Endothelial cell of coronary artery (primary cell): ENCODE data around the gene ARHGAP31. TPM values are rescaled to one million over a fixed set of nuclear protein-coding genes. Genes with fewer than 3 reads are reported as not detected.

Experiments
- total RNA-seq: library from RNA; depleted of rRNA; stranded (reverse); fragments of >200 nt; gene quantifications from 2 replicates; pipeline ENCODE4 v1.2.3, GENCODE V29; 2014

The ARHGAP31 gene, protein sequence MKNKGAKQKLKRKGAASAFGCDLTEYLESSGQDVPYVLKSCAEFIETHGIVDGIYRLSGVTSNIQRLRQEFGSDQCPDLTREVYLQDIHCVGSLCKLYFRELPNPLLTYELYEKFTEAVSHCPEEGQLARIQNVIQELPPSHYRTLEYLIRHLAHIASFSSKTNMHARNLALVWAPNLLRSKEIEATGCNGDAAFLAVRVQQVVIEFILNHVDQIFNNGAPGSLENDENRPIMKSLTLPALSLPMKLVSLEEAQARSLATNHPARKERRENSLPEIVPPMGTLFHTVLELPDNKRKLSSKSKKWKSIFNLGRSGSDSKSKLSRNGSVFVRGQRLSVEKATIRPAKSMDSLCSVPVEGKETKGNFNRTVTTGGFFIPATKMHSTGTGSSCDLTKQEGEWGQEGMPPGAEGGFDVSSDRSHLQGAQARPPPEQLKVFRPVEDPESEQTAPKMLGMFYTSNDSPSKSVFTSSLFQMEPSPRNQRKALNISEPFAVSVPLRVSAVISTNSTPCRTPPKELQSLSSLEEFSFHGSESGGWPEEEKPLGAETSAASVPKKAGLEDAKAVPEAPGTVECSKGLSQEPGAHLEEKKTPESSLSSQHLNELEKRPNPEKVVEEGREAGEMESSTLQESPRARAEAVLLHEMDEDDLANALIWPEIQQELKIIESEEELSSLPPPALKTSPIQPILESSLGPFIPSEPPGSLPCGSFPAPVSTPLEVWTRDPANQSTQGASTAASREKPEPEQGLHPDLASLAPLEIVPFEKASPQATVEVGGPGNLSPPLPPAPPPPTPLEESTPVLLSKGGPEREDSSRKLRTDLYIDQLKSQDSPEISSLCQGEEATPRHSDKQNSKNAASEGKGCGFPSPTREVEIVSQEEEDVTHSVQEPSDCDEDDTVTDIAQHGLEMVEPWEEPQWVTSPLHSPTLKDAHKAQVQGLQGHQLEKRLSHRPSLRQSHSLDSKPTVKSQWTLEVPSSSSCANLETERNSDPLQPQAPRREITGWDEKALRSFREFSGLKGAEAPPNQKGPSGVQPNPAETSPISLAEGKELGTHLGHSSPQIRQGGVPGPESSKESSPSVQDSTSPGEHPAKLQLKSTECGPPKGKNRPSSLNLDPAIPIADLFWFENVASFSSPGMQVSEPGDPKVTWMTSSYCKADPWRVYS (N-terminal part only)
- total RNA-seq: 23.5 and 23.8 TPM in 2 replicates

GRCh38 chr3:119293871-119294695 lies at the start of gene ARHGAP31:
Gene ARHGAP31, plus strand, starts transcription at chr3:119294383. Its CDS starts 522 bp downstream, at chr3:119294905.

GRCh38 chr3:119463171-119464169 lies 169.3 kb downstream of the ARHGAP31 start, which contains the start of gene TMEM39A:
Gene TMEM39A, minus strand, starts transcription at chr3:119463615. Its CDS starts 1,541 bp downstream, at chr3:119462074.

Other genes with a start within 250 kb of the ARHGAP31 start
- gene TEX55, start 148.2 kb upstream of the ARHGAP31 start, total RNA-seq: not detected in 2 replicates
- gene UPK1B, start 120.8 kb upstream of the ARHGAP31 start, total RNA-seq: 1.0 TPM in 1 of 2 replicates, not detected in the other
- 5.8 and 19.1 TPM in 2 replicates for gene B4GALT4, start 53.5 kb upstream of the ARHGAP31 start, total RNA-seq
- gene TMEM39A, start 169.2 kb downstream of the ARHGAP31 start, total RNA-seq: 25.9 and 35.6 TPM in 2 replicates
- gene POGLUT1, start 174.6 kb downstream of the ARHGAP31 start, total RNA-seq: 14.7 and 22.5 TPM in 2 replicates
- gene TIMMDC1, start 204.2 kb downstream of the ARHGAP31 start, total RNA-seq: 33.0 and 36.1 TPM in 2 replicates